ENCODE measurements around the gene RASAL3.

Gene RASAL3

DNA sequence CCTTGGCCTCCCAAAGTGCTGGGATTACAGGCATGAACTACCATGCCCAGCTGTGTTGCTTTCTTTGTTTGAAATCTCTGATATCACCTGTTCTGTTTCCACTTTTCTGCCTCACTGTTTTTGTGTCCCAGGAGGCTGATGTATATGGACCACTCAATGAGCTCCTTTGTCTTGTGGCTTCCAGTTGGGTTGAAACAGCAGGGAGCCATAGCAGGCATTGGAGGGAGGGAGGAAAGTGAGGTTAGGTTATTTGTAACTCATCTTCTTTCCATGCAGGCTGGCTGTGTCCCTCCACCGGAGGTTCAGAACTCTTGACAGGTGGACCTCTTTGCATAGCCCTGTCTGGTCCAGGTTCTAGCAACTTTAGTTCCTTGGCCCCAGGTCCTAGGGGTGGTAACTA, 37.9 kb upstream of the RASAL3 start:
- DNase-seq (ENCODE audit: low read depth) = no peak
- TF ChIP-seq, protein P1, sequence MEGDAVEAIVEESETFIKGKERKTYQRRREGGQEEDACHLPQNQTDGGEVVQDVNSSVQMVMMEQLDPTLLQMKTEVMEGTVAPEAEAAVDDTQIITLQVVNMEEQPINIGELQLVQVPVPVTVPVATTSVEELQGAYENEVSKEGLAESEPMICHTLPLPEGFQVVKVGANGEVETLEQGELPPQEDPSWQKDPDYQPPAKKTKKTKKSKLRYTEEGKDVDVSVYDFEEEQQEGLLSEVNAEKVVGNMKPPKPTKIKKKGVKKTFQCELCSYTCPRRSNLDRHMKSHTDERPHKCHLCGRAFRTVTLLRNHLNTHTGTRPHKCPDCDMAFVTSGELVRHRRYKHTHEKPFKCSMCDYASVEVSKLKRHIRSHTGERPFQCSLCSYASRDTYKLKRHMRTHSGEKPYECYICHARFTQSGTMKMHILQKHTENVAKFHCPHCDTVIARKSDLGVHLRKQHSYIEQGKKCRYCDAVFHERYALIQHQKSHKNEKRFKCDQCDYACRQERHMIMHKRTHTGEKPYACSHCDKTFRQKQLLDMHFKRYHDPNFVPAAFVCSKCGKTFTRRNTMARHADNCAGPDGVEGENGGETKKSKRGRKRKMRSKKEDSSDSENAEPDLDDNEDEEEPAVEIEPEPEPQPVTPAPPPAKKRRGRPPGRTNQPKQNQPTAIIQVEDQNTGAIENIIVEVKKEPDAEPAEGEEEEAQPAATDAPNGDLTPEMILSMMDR (IDR thresholded peaks at IDR 0.05; ENCODE audit: insufficient read depth, low read depth, low read length, missing control alignments) = no peak
- no peak overlapping the region for H3K4me3 ChIP-seq (ENCODE audit: low read depth, low read length)

DNA sequence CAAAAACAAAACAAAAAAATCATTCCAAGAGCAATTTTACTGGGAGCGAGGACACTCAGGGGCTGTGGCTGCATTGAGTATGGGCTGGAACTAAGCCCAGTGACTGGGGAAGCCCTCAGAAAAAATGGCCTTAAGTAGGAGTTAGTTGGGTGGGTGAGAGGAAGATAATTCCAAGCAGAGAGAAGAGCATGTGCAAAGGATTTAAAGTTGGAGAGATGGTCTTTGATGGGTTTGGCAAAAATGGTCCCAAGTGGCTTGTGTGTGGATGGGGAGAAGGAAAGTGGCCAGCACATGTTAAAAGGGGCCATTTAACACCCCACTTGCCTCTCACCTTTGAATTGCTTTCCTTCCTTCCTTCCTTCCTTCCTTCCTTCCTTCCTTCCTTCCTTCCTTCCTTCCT, 37.3 kb upstream of the RASAL3 start:
- H3K4me3 ChIP-seq (ENCODE audit: low read depth, low read length) = no peak overlapping the region
- TF ChIP-seq, protein P1 (IDR thresholded peaks at IDR 0.05; ENCODE audit: insufficient read depth, low read depth, low read length, missing control alignments) = no peak
- no peak for DNase-seq (ENCODE audit: low read depth)

DNA sequence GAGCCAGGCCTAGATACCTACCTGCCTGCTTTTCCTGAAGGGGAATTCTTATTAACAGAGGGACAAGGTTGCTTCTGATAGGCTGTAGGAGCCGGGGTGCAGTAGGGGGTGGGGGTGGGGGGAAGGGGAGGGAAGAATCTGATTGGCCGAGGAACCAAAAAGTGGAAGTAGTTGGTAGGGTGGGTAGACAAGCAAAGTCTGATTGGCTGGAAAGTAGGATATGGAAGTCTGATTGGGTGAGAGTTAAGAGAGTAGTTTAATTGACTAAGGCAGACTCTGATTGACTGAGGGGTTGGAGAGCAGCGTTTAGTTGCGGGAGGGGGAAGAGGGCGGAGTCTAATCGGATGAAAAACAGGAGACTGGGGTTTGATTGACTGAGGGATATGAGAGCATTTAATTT, 34.6 kb upstream of the RASAL3 start:
- no peak overlapping the region for H3K4me3 ChIP-seq (ENCODE audit: low read depth, low read length)
- TF ChIP-seq, protein P1 (IDR thresholded peaks at IDR 0.05; ENCODE audit: insufficient read depth, low read depth, low read length, missing control alignments) = no peak
- DNase-seq (ENCODE audit: low read depth) = no peak

DNA sequence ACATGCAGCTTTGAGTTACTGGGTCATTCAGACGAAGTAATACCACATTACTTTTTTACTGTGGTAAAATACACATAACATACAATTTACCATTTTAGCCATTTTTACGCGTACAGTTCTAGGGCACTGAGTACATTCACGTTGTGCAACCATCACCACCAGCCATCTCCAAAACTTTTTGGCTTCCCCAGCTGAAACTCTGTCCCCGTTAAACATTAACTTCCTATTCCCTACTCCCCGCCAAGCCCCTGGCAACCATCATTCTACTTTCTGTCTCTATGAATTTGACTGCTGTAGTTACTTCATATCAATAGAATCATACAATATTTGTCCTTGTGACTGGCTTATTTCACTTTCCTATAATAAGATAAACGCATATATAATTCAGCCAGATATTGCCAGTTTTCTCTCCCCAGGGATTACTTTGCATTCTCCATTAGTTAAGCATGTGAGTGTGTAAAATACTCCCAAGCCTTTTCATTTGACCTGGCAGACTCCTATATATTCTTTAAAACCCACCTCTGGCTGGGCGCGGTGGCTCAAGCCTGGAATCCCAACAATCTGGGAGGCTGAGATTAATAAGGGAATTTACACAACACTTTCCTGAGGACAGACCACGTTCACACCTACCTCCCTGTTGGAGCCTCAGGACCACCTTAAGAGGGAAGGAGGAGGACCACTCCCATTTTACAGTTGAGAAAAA, 34.0 kb upstream of the RASAL3 start:
- H3K4me3 ChIP-seq (ENCODE audit: low read depth, low read length) = no peak overlapping the region
- TF ChIP-seq, protein P1 (IDR thresholded peaks at IDR 0.05; ENCODE audit: insufficient read depth, low read depth, low read length, missing control alignments) = no peak

DNA sequence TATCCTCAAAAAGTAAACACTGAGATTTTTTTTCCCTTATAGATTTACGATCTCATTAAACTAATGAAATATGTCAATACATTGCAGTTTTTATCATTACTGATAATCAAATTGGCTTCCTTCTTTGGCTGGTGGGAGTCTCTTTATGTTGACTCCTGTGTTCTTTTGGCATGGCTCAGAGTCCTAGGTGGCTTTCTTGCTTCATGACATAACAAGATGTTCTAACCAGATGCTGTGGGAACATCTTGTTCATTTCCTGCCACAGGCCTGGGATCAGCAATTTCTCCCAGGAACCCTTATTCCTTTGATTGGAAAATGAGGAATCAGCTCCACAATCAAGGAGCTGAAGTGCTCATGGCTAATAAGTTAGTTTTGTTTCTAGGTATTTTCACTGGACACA, 30.8 kb upstream of the RASAL3 start:
- no peak overlapping the region for H3K4me3 ChIP-seq (ENCODE audit: low read depth, low read length)
- DNase-seq (ENCODE audit: low read depth) = no peak
- TF ChIP-seq, protein P1 (IDR thresholded peaks at IDR 0.05; ENCODE audit: insufficient read depth, low read depth, low read length, missing control alignments) = no peak

More for the DNA sequence above, 34.0 kb upstream of the RASAL3 start:
- DNase-seq (ENCODE audit: low read depth) = no peak

DNA sequence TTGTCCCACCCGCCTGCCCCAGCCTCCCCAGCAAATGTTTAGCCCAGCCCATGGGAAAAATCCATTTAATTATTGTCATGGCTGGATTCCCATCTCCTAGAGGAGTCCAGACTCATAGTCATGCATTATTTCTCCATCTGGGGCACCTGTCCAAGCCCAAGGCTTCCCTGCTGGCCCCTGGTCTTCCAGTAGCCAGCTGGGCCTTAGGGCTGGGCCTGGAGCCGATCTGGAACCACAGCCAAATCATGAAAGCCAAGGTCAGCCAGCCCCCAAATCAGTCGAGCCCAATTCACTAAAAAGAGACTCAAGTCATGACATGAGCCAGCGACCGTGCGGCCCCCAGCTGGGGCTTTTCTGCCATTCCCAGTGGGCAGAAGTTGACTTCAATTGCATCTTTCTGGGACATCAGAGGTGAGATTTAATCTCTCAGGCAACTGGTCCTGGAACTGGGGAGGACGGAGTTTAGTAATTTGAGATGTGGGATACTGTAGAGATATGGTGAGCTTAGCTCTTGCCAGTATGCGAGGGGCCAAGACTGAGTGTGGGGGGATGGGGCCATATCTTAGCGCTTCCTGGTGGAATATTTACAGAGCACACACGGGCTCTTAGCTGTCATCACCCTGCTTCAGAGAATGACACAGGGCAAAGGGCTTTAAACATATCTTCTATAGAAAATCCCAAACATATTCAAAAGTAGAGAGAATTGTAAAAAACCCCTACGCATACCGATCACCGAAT, 24.3 kb upstream of the RASAL3 start:
- TF ChIP-seq, protein P1 (IDR thresholded peaks at IDR 0.05; ENCODE audit: insufficient read depth, low read depth, low read length, missing control alignments) = no peak
- DNase-seq (ENCODE audit: low read depth) = no peak
- no peak overlapping the region for H3K4me3 ChIP-seq (ENCODE audit: low read depth, low read length)
